ENCODE measurements around the gene FEV. TPM values are rescaled to one million over a fixed set of nuclear protein-coding genes. Genes with fewer than 3 reads are reported as not detected.

The FEV gene
- total RNA-seq, 1 experiment from 2014 or later: not detected

DNA sequence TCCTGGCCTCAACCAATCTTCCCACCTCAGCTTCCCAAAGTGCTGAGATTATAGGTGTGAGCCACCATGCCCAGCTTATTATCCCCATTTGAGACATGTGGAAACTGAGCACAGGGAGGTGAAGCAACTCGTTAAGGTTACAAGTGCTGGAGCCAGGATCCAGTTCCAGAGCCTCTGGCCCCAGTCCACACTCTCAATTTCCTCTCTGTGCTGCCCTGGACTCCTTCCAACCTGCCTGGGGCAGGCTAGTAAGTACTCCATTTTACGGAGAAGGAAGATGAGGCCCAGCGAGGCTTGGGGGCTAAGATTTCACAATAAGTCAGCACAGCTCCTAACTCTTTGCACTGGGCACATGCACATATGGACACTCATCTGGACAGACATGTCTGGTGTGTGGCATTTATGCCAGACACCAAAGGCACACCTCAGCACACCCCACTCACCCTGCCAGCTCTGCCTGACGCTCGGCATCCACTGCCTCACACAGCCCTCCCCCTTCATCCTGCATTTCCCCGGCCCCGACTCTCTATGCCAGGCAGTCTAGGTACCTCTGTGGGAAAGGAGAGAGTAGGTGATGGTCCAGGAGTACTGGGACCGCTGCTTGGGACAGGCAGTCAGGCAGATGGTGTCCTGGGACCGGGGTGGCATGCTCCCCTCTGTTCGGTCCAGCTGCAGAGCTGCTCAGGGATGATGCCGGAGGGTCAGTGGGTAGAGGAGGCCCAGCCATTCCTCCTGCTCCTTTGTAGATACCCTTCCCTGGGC lies 35.8 kb upstream of the FEV start:
- Histone ChIP-seq H4K20me1 (ENCODE audit: insufficient read depth, low read depth, low read length) (no peaks in the 10 kb centered on the region), H3K36me3 (ENCODE audit: insufficient read depth, low read length) (no peaks in the 10 kb centered on the region), H3K4me1 (ENCODE audit: low read length) (no peaks in the 10 kb centered on the region), H3K27ac (ENCODE audit: low read length) (no peak overlapping the region), H3K4me2 (ENCODE audit: low read depth, low read length, poor library complexity, severe bottlenecking) (no peak overlapping the region), H3K9me3 (ENCODE audit: low read length) (no peaks in the 10 kb centered on the region), H2AFZ (ENCODE audit: low read length) (no peak overlapping the region), H3K4me3 (ENCODE audit: low read length) (no peak overlapping the region), H3K27me3 (ENCODE audit: low read length) (no peaks in the 10 kb centered on the region), H3K9me2 (replicated peaks; ENCODE audit: insufficient read depth, low read length) (no peaks in the 10 kb centered on the region), H3K79me2 (ENCODE audit: low read length) (no peaks in the 10 kb centered on the region), H3K9ac (ENCODE audit: low read length) (no peak overlapping the region)
- no peak for DNase-seq

DNA sequence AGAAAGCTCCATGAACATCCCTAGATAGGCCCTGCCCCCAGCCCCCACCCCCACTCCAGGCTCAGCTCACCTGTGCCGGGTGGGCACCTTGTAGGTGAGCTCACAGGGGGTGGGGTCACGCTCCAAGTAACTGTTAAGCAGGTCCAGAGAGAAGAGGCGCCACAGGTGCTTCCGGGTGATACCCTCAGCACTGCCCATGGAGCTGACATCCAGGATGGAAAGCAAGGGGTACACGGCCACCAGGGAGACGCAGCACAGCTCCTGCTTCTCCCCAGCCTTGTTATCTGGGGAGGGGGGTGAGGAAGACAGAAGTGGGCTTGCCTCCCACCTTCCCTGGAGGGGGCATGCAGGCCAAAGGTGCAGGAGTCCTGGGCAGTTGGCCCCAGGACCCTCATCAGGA lies 34.5 kb upstream of the FEV start:
- no peak overlapping the region for H3K9ac ChIP-seq (ENCODE audit: low read length)
- no peaks in the 10 kb centered on the region for H3K4me1 ChIP-seq (ENCODE audit: low read length)
- H3K27me3 ChIP-seq (ENCODE audit: low read length): no peaks in the 10 kb centered on the region
- H3K79me2 ChIP-seq (ENCODE audit: low read length): no peaks in the 10 kb centered on the region
- H3K4me3 ChIP-seq (ENCODE audit: low read length): no peak overlapping the region
- H3K4me2 ChIP-seq (ENCODE audit: low read depth, low read length, poor library complexity, severe bottlenecking): no peak overlapping the region
- no peak overlapping the region for H2AFZ ChIP-seq (ENCODE audit: low read length)
- no peaks in the 10 kb centered on the region for H3K36me3 ChIP-seq (ENCODE audit: insufficient read depth, low read length)
- no peak overlapping the region for H3K27ac ChIP-seq (ENCODE audit: low read length)
- no peak for DNase-seq
- H3K9me2 ChIP-seq (replicated peaks; ENCODE audit: insufficient read depth, low read length): no peaks in the 10 kb centered on the region
- H4K20me1 ChIP-seq (ENCODE audit: insufficient read depth, low read depth, low read length): no peaks in the 10 kb centered on the region
- H3K9me3 ChIP-seq (ENCODE audit: low read length): no peaks in the 10 kb centered on the region

DNA sequence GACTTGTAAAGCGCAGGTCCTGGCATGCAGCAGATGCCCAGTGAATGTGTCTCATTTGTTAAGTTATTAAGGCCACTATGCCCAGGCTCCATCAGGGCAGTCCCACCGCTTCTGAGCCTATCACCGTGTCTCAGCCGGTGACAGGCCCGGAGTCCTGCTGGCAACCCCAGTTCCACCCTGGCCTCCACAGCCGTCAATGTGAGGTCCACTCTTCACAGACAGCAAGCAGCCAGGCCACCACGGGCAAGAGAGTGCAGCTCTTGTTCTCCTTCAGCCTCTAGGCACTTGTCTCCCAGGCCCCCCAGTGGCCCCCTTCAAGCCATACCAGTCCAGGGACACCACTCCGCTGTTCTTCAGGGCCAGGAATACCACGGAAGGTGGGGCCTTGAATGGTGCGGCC lies 33.7 kb upstream of the FEV start:
- Histone ChIP-seq H3K4me2 (ENCODE audit: low read depth, low read length, poor library complexity, severe bottlenecking) (no peak overlapping the region), H3K79me2 (ENCODE audit: low read length) (no peaks in the 10 kb centered on the region), H3K9me2 (replicated peaks; ENCODE audit: insufficient read depth, low read length) (no peaks in the 10 kb centered on the region), H3K4me3 (ENCODE audit: low read length) (no peak overlapping the region), H3K9me3 (ENCODE audit: low read length) (no peaks in the 10 kb centered on the region), H2AFZ (ENCODE audit: low read length) (no peak overlapping the region), H3K4me1 (ENCODE audit: low read length) (no peaks in the 10 kb centered on the region), H3K27ac (ENCODE audit: low read length) (no peak overlapping the region), H3K36me3 (ENCODE audit: insufficient read depth, low read length) (no peaks in the 10 kb centered on the region), H3K27me3 (ENCODE audit: low read length) (no peaks in the 10 kb centered on the region), H3K9ac (ENCODE audit: low read length) (no peak overlapping the region), H4K20me1 (ENCODE audit: insufficient read depth, low read depth, low read length) (no peaks in the 10 kb centered on the region)
- DNase-seq: no peak

DNA sequence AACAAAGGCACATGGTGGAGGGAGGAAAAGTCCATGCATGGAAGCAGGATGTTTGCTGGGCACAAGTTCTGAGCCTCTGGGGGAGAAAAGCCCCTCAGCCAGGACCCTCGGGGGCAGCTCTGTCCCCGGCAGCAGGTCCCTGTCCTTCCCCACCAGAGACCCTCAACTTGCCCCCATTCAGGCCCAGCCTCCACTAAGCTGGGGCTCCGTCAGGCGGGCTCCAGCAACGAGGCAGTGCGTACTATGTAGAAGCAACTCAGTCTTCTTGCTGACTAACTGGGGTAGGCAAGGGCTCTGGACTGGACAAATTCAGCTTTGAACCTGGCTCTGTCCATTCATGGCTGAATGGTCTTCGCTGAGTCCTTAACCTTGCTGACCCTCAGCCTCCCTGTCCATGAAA lies 33.3 kb upstream of the FEV start:
- H3K9ac ChIP-seq (ENCODE audit: low read length): no peak overlapping the region
- no peaks in the 10 kb centered on the region for H3K4me1 ChIP-seq (ENCODE audit: low read length)
- no peaks in the 10 kb centered on the region for H4K20me1 ChIP-seq (ENCODE audit: insufficient read depth, low read depth, low read length)
- no peak overlapping the region for H3K27ac ChIP-seq (ENCODE audit: low read length)
- no peak overlapping the region for H3K4me2 ChIP-seq (ENCODE audit: low read depth, low read length, poor library complexity, severe bottlenecking)
- no peaks in the 10 kb centered on the region for H3K9me3 ChIP-seq (ENCODE audit: low read length)
- no peak for DNase-seq
- no peak overlapping the region for H2AFZ ChIP-seq (ENCODE audit: low read length)
- H3K36me3 ChIP-seq (ENCODE audit: insufficient read depth, low read length): no peaks in the 10 kb centered on the region
- no peaks in the 10 kb centered on the region for H3K9me2 ChIP-seq (replicated peaks; ENCODE audit: insufficient read depth, low read length)
- no peaks in the 10 kb centered on the region for H3K27me3 ChIP-seq (ENCODE audit: low read length)
- H3K79me2 ChIP-seq (ENCODE audit: low read length): no peaks in the 10 kb centered on the region
- H3K4me3 ChIP-seq (ENCODE audit: low read length): no peak overlapping the region

DNA sequence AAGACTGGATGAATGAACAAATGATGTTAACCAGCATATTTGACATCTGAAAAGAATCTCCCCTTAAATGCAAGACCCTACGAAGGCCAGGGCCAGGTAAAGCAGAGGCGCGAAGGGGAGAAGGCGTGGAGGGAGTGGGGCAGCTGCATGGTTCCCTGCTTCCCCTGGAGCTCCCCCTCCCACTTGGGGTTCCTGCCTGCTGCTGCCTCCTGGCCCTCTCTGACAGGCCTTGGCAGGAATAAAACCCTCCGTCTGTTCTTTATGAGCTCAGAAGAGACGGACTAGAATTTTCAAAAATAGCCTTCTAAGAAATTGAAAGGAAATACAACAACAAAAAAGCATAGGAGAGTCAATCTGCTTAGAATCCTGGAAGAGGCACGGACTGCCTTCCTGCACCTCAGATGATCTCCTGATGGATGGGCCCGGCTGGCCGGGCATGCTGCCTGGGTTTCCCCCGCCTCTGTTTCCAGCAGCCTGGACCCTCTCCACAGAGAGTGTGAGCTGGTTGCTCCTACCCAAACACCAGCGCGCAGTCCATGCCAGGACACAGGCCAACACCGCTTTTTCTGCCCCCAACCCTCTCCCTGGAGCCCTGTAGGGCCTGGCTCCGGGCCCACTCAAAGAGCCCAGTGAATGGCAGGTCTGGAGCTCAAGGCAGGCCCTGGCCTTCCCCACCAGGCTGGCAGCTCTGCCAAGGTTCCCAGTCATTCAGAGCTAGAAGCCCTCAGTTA lies 32.4 kb upstream of the FEV start:
- no peak overlapping the region for H2AFZ ChIP-seq (ENCODE audit: low read length)
- H3K27me3 ChIP-seq (ENCODE audit: low read length): no peaks in the 10 kb centered on the region
- H3K4me2 ChIP-seq (ENCODE audit: low read depth, low read length, poor library complexity, severe bottlenecking): no peak overlapping the region
- no peak overlapping the region for H3K9ac ChIP-seq (ENCODE audit: low read length)
- no peaks in the 10 kb centered on the region for H3K9me3 ChIP-seq (ENCODE audit: low read length)
- H3K79me2 ChIP-seq (ENCODE audit: low read length): no peaks in the 10 kb centered on the region
- H3K27ac ChIP-seq (ENCODE audit: low read length): no peak overlapping the region
- no peaks in the 10 kb centered on the region for H3K4me1 ChIP-seq (ENCODE audit: low read length)
- no peaks in the 10 kb centered on the region for H3K36me3 ChIP-seq (ENCODE audit: insufficient read depth, low read length)
- H4K20me1 ChIP-seq (ENCODE audit: insufficient read depth, low read depth, low read length): no peaks in the 10 kb centered on the region
- H3K9me2 ChIP-seq (replicated peaks; ENCODE audit: insufficient read depth, low read length): no peaks in the 10 kb centered on the region
- no peak for DNase-seq
- H3K4me3 ChIP-seq (ENCODE audit: low read length): no peak overlapping the region

DNA sequence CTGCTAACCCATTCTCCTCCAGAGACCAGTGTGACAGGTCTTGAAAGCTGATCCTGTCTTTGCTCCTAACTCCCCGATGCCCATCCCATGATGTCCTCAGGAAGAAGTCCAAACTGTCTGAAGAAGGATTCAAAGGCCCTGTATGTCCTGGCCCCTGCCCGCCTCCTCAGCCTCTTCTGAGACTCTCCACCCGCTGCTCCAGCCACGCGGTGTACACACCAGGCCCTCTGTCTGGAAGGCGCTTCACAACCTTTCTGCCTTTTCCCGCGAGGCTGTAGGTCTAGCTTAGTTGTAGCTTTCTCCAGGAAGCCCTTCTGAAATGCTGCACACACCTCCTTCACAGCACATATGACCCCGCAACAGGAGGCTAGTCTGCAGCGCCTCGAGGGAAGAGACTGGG lies 31.7 kb upstream of the FEV start:
- Histone ChIP-seq H3K4me2 (ENCODE audit: low read depth, low read length, poor library complexity, severe bottlenecking) (no peak overlapping the region), H3K4me3 (ENCODE audit: low read length) (no peak overlapping the region), H3K79me2 (ENCODE audit: low read length) (no peaks in the 10 kb centered on the region), H3K36me3 (ENCODE audit: insufficient read depth, low read length) (no peaks in the 10 kb centered on the region), H3K9ac (ENCODE audit: low read length) (no peak overlapping the region), H3K9me2 (replicated peaks; ENCODE audit: insufficient read depth, low read length) (no peaks in the 10 kb centered on the region), H3K4me1 (ENCODE audit: low read length) (no peaks in the 10 kb centered on the region), H3K27me3 (ENCODE audit: low read length) (no peaks in the 10 kb centered on the region), H3K9me3 (ENCODE audit: low read length) (no peaks in the 10 kb centered on the region), H2AFZ (ENCODE audit: low read length) (no peak overlapping the region), H4K20me1 (ENCODE audit: insufficient read depth, low read depth, low read length) (no peaks in the 10 kb centered on the region), H3K27ac (ENCODE audit: low read length) (no peak overlapping the region)
- no peak for DNase-seq

DNA sequence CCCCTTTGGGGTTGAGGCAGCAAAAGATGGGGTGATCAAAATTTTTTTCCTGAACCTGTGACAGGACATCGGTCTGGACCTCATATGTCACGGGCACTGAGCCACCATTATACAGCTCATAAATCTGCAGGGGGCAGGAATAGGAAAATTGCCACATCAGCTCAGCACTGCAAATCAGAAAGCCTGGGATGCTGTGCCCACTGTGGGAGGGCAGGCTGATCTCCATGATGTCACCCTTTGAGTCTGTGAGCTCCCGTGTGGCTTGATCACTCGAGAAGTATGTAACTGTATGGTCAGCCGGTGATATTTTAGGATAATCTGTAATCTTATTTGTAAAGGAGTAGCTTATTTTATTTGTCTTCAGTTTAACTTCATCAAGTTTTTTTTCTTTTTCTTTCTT lies 25.9 kb upstream of the FEV start:
- DNase-seq: no peak
- Histone ChIP-seq H3K27ac (ENCODE audit: low read length) (no peak overlapping the region), H3K27me3 (ENCODE audit: low read length) (no peaks in the 10 kb centered on the region), H3K4me3 (ENCODE audit: low read length) (no peak overlapping the region), H3K9me3 (ENCODE audit: low read length) (no peaks in the 10 kb centered on the region), H4K20me1 (ENCODE audit: insufficient read depth, low read depth, low read length) (no peaks in the 10 kb centered on the region), H3K4me2 (ENCODE audit: low read depth, low read length, poor library complexity, severe bottlenecking) (no peak overlapping the region), H3K9me2 (replicated peaks; ENCODE audit: insufficient read depth, low read length) (no peaks in the 10 kb centered on the region), H3K9ac (ENCODE audit: low read length) (no peak overlapping the region), H3K36me3 (ENCODE audit: insufficient read depth, low read length) (no peaks in the 10 kb centered on the region), H3K79me2 (ENCODE audit: low read length) (no peaks in the 10 kb centered on the region), H2AFZ (ENCODE audit: low read length) (no peak overlapping the region), H3K4me1 (ENCODE audit: low read length) (no peaks in the 10 kb centered on the region)

DNA sequence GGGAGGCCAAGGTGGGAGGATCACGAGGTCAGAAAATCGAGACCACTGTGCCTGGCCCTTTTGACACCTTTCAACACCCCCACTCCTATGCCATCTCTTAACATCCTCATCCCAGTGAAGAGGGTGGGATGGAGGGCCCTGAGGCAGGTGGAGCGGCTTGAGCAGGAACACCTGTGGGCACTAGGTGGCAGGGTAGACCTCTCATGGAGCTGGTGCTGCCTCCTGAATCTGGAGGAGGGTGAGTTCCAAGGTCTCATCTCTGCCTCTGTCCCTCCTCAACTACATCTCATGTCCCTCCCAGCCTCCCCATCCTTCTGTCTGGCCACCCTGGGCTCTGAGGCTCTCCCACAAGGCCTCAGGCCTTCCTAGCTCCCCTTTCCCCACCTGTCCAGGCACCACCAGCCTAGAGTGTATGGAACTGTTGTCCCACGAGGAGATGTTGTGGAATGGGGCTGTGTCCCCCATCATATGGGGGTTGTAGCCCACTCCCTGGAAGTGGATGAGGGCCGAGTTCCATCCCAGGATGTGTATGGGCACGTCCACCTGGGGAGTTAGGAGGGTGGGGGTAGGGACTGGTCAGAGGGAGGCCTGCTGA lies 25.3 kb upstream of the FEV start:
- H3K4me1 ChIP-seq (ENCODE audit: low read length): no peaks in the 10 kb centered on the region
- no peaks in the 10 kb centered on the region for H3K9me3 ChIP-seq (ENCODE audit: low read length)
- no peaks in the 10 kb centered on the region for H3K79me2 ChIP-seq (ENCODE audit: low read length)
- no peak overlapping the region for H3K4me2 ChIP-seq (ENCODE audit: low read depth, low read length, poor library complexity, severe bottlenecking)
- no peaks in the 10 kb centered on the region for H3K27me3 ChIP-seq (ENCODE audit: low read length)
- peak; percentile 74 for DNase-seq
- no peak overlapping the region for H2AFZ ChIP-seq (ENCODE audit: low read length)
- H4K20me1 ChIP-seq (ENCODE audit: insufficient read depth, low read depth, low read length): no peaks in the 10 kb centered on the region
- no peak overlapping the region for H3K27ac ChIP-seq (ENCODE audit: low read length)
- H3K9ac ChIP-seq (ENCODE audit: low read length): no peak overlapping the region
- H3K9me2 ChIP-seq (replicated peaks; ENCODE audit: insufficient read depth, low read length): no peaks in the 10 kb centered on the region
- H3K36me3 ChIP-seq (ENCODE audit: insufficient read depth, low read length): no peaks in the 10 kb centered on the region
- H3K4me3 ChIP-seq (ENCODE audit: low read length): no peak overlapping the region

Data from Karpas-422 (cell line).